ENCODE data around the gene TACO1. TPM values are rescaled to one million over a fixed set of nuclear protein-coding genes. Genes with fewer than 3 reads are reported as not detected.

The TACO1 gene
- total and polyA plus RNA-seq, 10 of the 15 experiments (the other 5 are each of a cell fraction or from before 2014, with no cell fraction given), result 8.5 to 38.6 (median 27.0) TPM

GRCh38 chr17:63600569-63601438, at the start of gene TACO1 (continued):
- TF ChIP-seq ZBTB40 (IDR thresholded peaks at IDR 0.05; ENCODE audit: borderline replicate concordance) (peak; percentile 99), KAT2A (conservative IDR thresholded peaks at IDR 0.05; ENCODE audit: control insufficient read depth, low read depth, low read length) (no peak), GABPA (IDR thresholded peaks at IDR 0.05; ENCODE audit: low read depth) (peak; percentile 99), HDAC2 (IDR thresholded peaks at IDR 0.05) (no peak), HSF1 (IDR thresholded peaks at IDR 0.05; ENCODE audit: low read depth, low read length) (no peak), BCL3 (IDR thresholded peaks at IDR 0.05; ENCODE audit: borderline replicate concordance, insufficient read depth, low read depth, low read length, poor library complexity, severe bottlenecking) (peak; percentile 57), SPI1 (IDR thresholded peaks at IDR 0.05; ENCODE audit: borderline replicate concordance, insufficient read depth, low read depth, low read length) (no peak), POLR2AphosphoS2 (IDR thresholded peaks at IDR 0.05; ENCODE audit: low read depth, low read length) (peak; percentile 68; the same call in 1 of the 2 replicates), WRNIP1 (IDR thresholded peaks at IDR 0.05; ENCODE audit: borderline replicate concordance, low read depth, low read length) (peak; percentile 99), ATF2 (IDR thresholded peaks at IDR 0.05; ENCODE audit: low read length) (peak; percentile 30; the same call in 1 of the 2 replicates), SREBF1 (IDR thresholded peaks at IDR 0.05; ENCODE audit: low read length) (peak; percentile 33; the same call in 1 of the 2 replicates), CBX3 (IDR thresholded peaks at IDR 0.05; ENCODE audit: borderline replicate concordance, low read depth) (no peak), ZBTB4 (CRISPR knock-in tag; IDR thresholded peaks at IDR 0.05) (no peak), PAX8 (IDR thresholded peaks at IDR 0.05) (no peak), MEF2A (IDR thresholded peaks at IDR 0.05; ENCODE audit: insufficient read depth, low read depth, low read length) (0 out of 2 replicates have a peak, but pooled peaks have one; percentile 40), NR2C2 (IDR thresholded peaks at IDR 0.05; ENCODE audit: borderline replicate concordance, control insufficient read depth, insufficient read length, low read depth) (no peak)
